Measurements from ENCODE around the gene ST7L.

- TF ChIP-seq CTCF (IDR thresholded peaks at IDR 0.05) (no peak), POLR2A (IDR thresholded peaks at IDR 0.05) (no peak)
Observed at GRCh38 chr1:112583366-112583765, 35.6 kb downstream of the ST7L start.

All from testis (tissue), 2 donors.